T-helper 2 cell treated with Interferon-gamma antibody and Interleukin-4, amounts not matched to agents 5 μg/mL and 100 μg/mL, for 36 hours (primary cell): Measurements from ENCODE around the gene TFIP11.

Experiments
- DNase-seq: peaks from one replicate; pipeline ENCODE4 v3.0.0; 2021; ENCODE audit warnings: low spot score
- H3K27ac Mint-ChIP-seq: one replicate; pipeline ENCODE4 v1.8.0; 2021; ENCODE audit warnings: mild to moderate bottlenecking, mixed read lengths
- H3K27me3 Mint-ChIP-seq: one replicate; pipeline ENCODE4 v1.8.0; 2021; ENCODE audit warnings: low read depth, mixed read lengths
- H3K36me3 Mint-ChIP-seq: one replicate; pipeline ENCODE4 v1.8.0; 2021; ENCODE audit warnings: low read depth, mixed read lengths
- H3K4me1 Mint-ChIP-seq: one replicate; pipeline ENCODE4 v1.8.0; 2021; ENCODE audit warnings: low read depth, mixed read lengths
- H3K4me3 Mint-ChIP-seq: one replicate; pipeline ENCODE4 v1.8.0; 2022; ENCODE audit warnings: mild to moderate bottlenecking, moderate library complexity, mixed read lengths
- H3K9me3 Mint-ChIP-seq: one replicate; pipeline ENCODE4 v1.8.0; 2021; ENCODE audit warnings: mixed read lengths

TFIP11 gene

GRCh38 chr22:26466196-26466595, 46.1 kb downstream of the TFIP11 start:
- Mint-ChIP-seq H3K9me3 (no peaks in the 10 kb centered on the region), H3K27ac (no peak overlapping the region), H3K4me1 (no peaks in the 10 kb centered on the region), H3K27me3 (no peaks in the 10 kb centered on the region), H3K4me3 (no peak overlapping the region), H3K36me3 (peaks cover 46% of the 10 kb centered on the region)
- DNase-seq: no peak

DNA sequence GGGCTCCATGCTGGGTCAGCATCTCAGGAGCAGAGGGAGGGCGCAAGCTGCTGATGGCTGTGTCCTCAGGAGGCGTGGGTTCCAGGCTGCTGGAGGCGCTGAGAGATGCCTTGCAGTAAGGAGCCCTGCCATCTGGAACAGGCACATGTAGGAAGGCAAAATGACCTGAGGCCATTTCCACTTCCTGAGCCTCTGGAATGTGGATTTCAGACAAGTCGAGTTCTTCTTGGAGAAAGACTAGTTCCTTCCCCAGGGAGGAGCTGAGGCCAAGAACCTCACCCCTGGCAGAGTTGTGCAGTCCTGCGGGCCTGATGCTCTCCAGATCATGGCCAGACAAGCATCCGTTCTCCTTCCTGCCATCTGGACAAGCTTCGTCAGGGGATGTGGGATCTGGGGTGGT, 48.0 kb downstream of the TFIP11 start:
- Mint-ChIP-seq H3K4me3 (no peak overlapping the region), H3K27ac (no peak overlapping the region), H3K9me3 (no peaks in the 10 kb centered on the region), H3K27me3 (no peaks in the 10 kb centered on the region), H3K4me1 (no peaks in the 10 kb centered on the region), H3K36me3 (peaks cover 36% of the 10 kb centered on the region)
- no peak for DNase-seq

DNA sequence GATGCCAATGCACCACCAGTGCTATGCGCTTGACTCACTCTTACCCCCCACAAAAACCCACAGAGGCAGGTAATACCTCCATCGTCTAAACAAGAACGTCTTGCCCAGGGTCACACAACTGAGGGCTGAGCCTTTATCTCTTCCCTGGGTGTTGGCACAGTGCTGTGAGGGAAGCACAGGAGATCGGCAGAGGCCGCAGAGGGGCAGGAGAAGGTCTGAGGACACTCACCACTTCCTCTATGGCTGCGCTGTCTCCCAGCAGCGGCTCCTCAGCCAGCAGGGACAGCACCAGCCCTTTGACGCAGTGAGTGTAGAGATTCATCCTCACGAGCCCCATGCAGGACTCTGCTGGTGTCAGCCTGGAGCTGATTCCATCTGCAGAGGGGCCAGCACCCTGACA, 48.6 kb downstream of the TFIP11 start:
- peaks cover 29% of the 10 kb centered on the region for H3K36me3 Mint-ChIP-seq
- H3K4me3 Mint-ChIP-seq: no peak overlapping the region
- no peak for DNase-seq
- peak overlapping the region; percentile 31 for H3K27ac Mint-ChIP-seq
- H3K9me3 Mint-ChIP-seq: no peaks in the 10 kb centered on the region
- no peaks in the 10 kb centered on the region for H3K27me3 Mint-ChIP-seq
- H3K4me1 Mint-ChIP-seq: no peaks in the 10 kb centered on the region

- Mint-ChIP-seq H3K36me3 (peaks cover 26% of the 10 kb centered on the region), H3K27ac (peak overlapping the region; percentile 31), H3K9me3 (no peaks in the 10 kb centered on the region), H3K27me3 (no peaks in the 10 kb centered on the region), H3K4me3 (no peak overlapping the region), H3K4me1 (no peaks in the 10 kb centered on the region)
- no peak for DNase-seq
Observed at GRCh38 chr22:26463101-26463661, 49.1 kb downstream of the TFIP11 start.

GRCh38 chr22:26462641-26463040, 49.6 kb downstream of the TFIP11 start:
- H3K27ac Mint-ChIP-seq: no peak overlapping the region
- H3K36me3 Mint-ChIP-seq: peaks cover 25% of the 10 kb centered on the region
- H3K4me3 Mint-ChIP-seq: no peak overlapping the region
- no peaks in the 10 kb centered on the region for H3K4me1 Mint-ChIP-seq
- no peaks in the 10 kb centered on the region for H3K27me3 Mint-ChIP-seq
- H3K9me3 Mint-ChIP-seq: no peaks in the 10 kb centered on the region
- DNase-seq: no peak

- Mint-ChIP-seq H3K36me3 (peaks cover 27% of the 10 kb centered on the region), H3K27me3 (no peaks in the 10 kb centered on the region), H3K4me1 (no peaks in the 10 kb centered on the region), H3K27ac (no peak overlapping the region), H3K9me3 (no peaks in the 10 kb centered on the region), H3K4me3 (no peak overlapping the region)
- DNase-seq: no peak
Observed at GRCh38 chr22:26462051-26462450, 50.2 kb downstream of the TFIP11 start.

GRCh38 chr22:26461188-26461810, 51.0 kb downstream of the TFIP11 start:
- Mint-ChIP-seq H3K27me3 (no peaks in the 10 kb centered on the region), H3K9me3 (no peaks in the 10 kb centered on the region), H3K4me1 (no peaks in the 10 kb centered on the region), H3K4me3 (no peak overlapping the region), H3K36me3 (peaks cover 23% of the 10 kb centered on the region), H3K27ac (no peak overlapping the region)
- DNase-seq: no peak

- no peak overlapping the region for H3K27ac Mint-ChIP-seq
- no peak for DNase-seq
- H3K36me3 Mint-ChIP-seq: peaks cover 26% of the 10 kb centered on the region
- no peak overlapping the region for H3K4me3 Mint-ChIP-seq
- H3K4me1 Mint-ChIP-seq: no peaks in the 10 kb centered on the region
- no peaks in the 10 kb centered on the region for H3K27me3 Mint-ChIP-seq
- no peaks in the 10 kb centered on the region for H3K9me3 Mint-ChIP-seq
Observed at GRCh38 chr22:26460202-26460601, 52.1 kb downstream of the TFIP11 start.

- H3K4me1 Mint-ChIP-seq: no peaks in the 10 kb centered on the region
- DNase-seq: no peak
- H3K9me3 Mint-ChIP-seq: no peaks in the 10 kb centered on the region
- no peak overlapping the region for H3K4me3 Mint-ChIP-seq
- H3K27ac Mint-ChIP-seq: no peak overlapping the region
- H3K27me3 Mint-ChIP-seq: no peaks in the 10 kb centered on the region
- peaks cover 18% of the 10 kb centered on the region for H3K36me3 Mint-ChIP-seq
Observed at GRCh38 chr22:26457661-26458272, 54.5 kb downstream of the TFIP11 start.

DNA sequence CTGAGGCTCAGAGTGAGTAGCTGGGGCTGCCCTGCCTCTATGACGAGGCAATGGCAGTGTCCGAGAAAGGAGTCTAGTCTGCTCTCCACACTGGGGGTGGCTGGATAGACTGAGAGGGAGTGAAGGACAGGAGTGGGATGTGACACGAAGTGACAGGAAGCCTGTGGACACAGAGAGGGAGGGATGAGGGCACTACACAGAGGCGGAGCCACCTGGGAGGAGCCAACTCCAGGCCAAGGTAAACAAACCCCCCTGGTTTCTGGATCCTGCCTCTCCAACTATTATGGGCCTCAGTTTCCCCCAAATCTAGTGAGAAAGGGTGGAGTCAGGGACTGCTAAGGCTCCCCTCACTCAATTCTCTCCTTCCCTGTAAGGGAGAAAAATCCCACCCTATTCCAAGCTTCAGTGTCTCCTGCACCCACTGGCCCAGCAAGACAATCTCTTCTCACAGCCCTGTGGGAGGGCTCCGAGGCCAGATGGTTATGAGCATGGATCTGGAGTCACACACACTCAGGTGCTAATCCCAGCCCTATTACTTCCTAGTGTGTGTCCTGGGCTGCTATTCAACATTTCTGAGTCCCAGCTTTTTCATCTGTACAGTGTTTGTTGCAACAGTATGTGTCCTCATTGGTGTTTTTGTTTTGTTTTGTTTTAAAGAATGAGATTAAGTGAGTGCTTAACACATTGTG, 58.3 kb downstream of the TFIP11 start:
- Mint-ChIP-seq H3K4me1 (no peaks in the 10 kb centered on the region), H3K9me3 (no peaks in the 10 kb centered on the region), H3K36me3 (peaks cover 17% of the 10 kb centered on the region), H3K27me3 (no peaks in the 10 kb centered on the region), H3K4me3 (no peak overlapping the region), H3K27ac (peak overlapping the region; percentile 27)
- no peak for DNase-seq

DNA sequence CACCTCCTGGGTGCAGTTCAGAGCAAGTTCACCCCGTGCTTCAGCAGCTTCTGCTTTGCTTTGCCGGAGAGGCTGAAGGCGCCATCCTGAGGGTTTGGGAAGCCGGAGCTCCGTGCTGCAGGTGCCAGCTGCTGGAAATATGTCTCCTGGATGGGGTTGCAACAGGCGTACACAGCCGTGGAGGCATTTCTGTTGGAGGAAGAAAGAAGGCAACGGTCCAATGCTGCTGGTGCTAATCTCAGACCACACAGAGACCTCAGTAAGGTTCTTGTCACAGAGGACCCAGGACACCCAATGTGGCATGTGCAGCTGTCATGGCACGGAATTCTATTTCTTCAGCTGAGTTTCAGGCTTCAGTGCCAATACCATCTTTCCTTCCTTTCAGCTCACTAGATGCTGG, 59.1 kb downstream of the TFIP11 start:
- Mint-ChIP-seq H3K36me3 (peaks cover 15% of the 10 kb centered on the region), H3K4me1 (no peaks in the 10 kb centered on the region), H3K4me3 (no peak overlapping the region), H3K27me3 (no peaks in the 10 kb centered on the region), H3K9me3 (no peaks in the 10 kb centered on the region), H3K27ac (no peak overlapping the region)
- DNase-seq: no peak

GRCh38 chr22:26452236-26453016, 59.8 kb downstream of the TFIP11 start:
- DNase-seq: no peak
- Mint-ChIP-seq H3K36me3 (peaks cover 11% of the 10 kb centered on the region), H3K9me3 (no peaks in the 10 kb centered on the region), H3K27me3 (no peaks in the 10 kb centered on the region), H3K4me1 (no peaks in the 10 kb centered on the region), H3K27ac (no peak overlapping the region), H3K4me3 (no peak overlapping the region)

- no peak overlapping the region for H3K27ac Mint-ChIP-seq
- no peak overlapping the region for H3K4me3 Mint-ChIP-seq
- no peaks in the 10 kb centered on the region for H3K9me3 Mint-ChIP-seq
- H3K4me1 Mint-ChIP-seq: no peaks in the 10 kb centered on the region
- no peaks in the 10 kb centered on the region for H3K27me3 Mint-ChIP-seq
- peaks cover 4% of the 10 kb centered on the region for H3K36me3 Mint-ChIP-seq
- no peak for DNase-seq
Observed at GRCh38 chr22:26450453-26451185, 61.7 kb downstream of the TFIP11 start.
